Endothelial cell of hepatic sinusoid (primary cell): ENCODE measurements around the gene CELSR1.

Experiments used
- in situ Hi-C: cut with HindIII; loops from 2 replicates; pipeline ENCODE4 v1.10.0; 2017; ENCODE audit warnings: low sequenced_read_pairs

CELSR1 gene

DNA sequence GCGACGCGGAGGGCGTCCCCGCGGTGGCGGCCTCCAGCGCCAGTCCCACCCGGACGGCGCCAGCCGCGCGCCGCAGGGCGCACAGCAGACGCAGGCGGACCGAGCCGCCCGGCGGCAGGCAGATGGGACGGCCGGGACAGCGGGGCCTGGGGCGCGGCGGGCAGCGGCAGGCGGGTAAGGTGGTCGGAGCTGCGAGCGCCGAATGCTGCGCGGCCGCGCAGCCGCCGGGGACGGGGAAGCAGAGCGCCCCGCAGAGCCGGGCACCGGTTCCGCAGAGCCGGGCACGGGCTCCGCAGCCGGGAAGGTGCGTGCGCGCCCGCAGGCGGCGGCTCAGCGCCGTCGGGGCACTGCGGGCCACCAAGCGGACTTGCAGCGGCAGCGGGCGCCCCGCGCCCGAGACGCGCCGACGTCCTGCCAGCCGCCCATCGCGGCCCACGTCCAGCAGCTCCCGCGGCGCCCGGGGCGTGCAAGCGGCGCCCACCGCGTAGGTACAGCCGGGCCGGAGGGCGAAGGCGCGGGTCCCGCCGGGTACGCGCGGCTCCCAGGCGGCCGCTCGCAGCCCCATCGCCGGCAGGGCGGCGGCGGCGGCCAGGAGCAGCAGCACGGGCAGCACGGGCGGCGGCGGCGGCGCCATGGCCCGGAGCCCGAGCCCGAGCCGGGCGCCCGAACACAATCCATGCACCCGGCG, 739 bp downstream of the CELSR1 start:
- in situ Hi-C loops: no loop called here

DNA sequence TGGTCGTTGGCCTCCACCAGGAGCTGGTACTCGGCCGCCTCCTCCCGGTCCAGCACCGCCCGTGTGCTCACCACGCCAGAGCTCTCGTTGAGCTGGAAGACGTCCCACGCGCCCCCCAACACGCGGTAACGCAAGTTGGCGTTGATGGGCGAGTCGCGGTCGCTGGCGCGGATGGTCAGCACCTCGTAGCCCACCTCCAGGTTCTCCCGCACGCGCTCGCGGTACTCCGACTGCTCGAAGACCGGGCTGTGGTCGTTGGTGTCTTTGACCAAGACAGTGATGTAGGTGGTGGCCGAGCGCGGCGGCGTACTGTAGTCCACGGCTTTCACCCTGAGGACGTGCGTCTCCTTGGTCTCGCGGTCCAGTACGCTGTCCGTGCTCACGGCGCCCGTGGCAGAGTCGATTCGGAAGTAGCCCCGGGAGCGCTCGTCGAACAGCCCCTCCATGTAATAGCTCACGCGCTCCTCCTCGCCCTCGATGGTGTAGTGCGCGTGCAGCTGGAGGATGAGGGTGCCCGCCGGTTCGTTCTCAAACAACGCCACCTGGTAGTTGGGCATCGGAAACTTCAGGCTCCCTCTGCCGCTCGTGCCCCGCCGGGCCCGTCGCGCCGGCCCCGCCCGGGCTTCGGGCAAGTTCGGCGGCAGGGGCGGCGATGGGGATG, 1.4 kb downstream of the CELSR1 start:
- in situ Hi-C loops: no loop called here

DNA sequence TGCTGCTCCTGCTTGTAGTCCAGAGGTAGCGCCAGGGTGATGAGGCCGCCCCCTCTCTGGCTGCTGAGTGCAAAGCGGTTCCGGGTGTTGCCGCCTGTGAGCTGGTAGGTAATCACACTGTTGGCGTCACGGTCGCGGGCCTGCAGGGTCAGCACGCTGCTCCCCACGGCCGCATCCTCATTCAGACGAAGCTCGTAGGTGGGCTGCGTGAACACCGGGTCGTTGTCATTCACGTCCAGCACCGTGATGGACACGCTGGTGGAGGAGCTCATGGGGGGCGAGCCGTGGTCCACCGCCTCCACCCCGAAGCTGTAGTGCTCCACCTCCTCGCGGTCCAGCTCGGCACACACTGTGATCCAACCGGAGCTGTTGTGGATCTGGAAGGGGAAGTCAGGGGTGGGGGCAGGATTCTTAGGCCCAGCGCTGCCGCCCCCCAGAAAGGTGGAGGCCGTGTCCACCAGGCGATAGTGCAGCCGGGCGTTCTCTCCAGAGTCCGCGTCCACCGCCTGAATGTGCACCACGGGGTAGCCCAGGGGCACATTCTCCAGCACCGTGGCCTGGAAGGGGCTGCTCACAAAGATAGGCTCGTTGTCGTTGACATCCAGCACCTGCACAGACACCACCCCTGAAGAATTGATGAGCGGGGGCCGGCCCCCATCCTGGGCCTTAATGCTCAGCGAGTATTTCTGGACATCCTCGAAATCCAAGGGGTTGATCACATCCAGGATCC, 2.4 kb downstream of the CELSR1 start:
- in situ Hi-C loops: no loop called here

DNA sequence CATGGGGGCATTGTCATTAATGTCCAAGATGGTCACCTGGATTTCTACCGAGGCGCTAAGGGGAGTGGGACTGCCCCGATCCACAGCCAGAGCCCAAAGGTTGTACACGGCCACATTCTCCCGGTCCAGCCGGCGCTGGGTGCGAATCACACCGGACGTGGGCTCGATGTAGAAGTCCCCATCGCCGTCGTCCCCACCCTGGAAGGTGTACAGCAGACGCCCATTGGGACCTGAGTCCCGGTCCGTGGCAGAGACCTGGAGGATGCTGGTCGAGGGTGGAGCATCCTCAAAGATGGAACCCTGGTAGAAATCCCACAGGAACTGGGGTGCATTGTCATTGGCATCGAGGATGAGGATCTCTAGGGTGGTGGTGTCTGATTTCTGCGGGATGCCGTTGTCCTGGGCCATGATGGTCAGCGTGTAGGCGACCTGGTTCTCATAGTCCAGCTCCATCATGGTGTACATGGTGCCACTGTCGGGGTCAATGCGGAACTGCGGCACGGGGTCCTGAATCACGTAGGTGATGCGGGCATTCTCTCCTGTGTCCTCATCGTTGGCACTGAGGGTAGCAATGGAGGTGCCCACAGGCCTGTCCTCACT, 3.1 kb downstream of the CELSR1 start:
- in situ Hi-C loops: no loop called here

DNA sequence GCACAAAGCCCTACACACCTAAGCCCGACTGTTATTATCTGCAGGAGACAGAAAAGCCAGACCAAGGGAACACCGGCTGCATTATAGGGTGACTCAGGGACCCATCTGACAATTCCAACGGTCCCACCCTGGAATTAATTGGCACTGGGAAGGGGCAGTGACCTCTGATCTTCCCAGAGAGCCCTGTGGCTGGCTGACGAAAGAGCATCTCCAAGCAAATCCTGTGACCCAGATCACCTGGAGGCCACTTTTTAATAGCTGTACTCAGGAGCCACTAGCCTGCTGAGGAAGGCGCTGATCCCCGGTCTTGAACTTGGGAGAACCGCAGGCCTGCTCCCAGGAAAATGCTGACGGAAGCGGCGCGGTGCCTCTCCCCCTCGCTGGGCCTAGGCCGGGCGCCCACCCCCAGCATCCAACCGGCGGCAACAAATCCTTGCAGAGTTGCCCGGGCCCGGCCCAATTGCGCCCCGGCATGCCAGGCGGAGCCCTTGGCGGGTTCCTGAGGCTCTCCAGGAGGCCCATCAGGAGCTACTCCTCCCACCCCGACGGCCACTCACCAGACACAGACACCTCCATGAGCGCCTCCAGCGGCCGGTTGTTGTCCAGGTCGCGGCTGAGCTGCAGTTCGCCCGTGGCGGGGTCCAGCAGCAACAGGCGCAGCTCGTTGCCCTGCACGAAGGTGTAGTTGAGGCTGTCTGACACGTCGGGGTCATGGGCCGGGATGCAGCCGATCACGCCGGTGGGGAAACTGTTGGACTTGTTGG, 4.2 kb downstream of the CELSR1 start:
- in situ Hi-C loops: no loop called here

DNA sequence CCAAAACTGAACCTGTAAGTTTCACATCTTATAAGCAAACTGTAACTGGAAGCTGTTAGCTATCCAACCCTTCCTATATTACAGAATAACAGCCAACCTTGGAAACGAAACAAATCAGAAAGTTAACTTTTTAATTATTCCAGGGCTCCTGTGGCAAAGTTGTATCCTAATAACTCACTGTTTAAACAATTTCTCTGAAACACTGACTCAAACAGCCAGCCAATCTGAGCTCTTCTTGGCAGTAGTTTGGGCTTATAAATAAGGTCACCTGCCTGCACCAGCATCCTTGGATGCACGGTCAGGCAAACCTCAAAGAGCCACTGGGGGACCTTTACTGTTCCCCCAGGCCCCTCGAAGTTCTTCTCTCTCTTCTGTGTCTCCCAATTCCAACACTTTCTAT, 5.0 kb downstream of the CELSR1 start:
- in situ Hi-C loops: no loop called here

DNA sequence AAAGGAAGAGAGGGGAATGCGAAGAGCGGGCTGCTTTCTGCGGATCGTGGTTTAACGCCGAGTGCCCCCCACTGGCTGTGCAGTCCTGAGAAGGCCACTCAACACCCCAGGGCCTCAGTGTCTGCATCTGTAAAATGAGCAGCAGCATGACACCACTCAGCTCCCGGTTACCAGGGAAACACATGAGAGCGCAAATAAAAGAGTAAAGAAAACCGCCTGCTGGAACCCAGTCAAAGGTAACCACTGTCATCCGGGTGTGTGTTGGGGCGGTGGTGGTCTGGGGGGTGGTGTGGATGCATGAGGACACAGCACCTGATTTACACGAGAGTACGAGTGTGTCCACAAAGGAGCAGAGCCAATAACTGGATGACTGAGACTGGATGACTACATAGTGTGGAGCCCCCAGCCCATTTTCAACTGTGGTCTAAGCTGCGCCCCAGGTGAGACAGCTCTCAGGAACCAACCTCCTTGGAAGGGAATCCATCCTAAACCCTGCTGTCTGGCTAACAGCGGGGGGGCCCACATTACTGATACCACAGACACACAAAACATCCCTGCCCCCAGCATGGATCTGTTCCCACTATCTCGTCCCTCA, 5.7 kb downstream of the CELSR1 start:
- in situ Hi-C loops: no loop called here

DNA sequence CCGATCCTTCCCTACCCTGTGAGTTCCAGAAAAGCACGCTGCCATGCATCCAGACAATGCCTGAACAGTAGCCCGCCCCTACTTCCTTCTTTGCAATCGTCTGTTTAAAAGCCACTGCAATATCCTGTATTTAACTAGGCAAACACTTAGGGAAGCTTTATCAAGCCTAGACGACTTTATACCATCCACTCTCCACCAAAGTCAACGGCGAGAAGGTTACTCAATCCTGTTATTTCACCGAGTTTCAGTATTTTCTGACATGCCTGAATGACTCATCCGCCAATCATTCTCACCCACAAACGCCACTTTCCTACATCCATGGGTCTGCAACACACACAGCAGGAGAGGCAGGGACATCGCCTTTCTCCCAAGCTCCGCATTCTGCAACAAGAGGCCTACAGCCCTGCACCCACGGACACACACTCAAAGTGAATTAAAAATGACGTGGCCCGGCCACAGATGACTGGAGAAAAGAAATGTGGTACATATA, 9.3 kb downstream of the CELSR1 start:
- in situ Hi-C loops: loop anchor here (5.0 kb wide), 1 partner anchor 91 kb away; no protein-coding TSS in a partner anchor

DNA sequence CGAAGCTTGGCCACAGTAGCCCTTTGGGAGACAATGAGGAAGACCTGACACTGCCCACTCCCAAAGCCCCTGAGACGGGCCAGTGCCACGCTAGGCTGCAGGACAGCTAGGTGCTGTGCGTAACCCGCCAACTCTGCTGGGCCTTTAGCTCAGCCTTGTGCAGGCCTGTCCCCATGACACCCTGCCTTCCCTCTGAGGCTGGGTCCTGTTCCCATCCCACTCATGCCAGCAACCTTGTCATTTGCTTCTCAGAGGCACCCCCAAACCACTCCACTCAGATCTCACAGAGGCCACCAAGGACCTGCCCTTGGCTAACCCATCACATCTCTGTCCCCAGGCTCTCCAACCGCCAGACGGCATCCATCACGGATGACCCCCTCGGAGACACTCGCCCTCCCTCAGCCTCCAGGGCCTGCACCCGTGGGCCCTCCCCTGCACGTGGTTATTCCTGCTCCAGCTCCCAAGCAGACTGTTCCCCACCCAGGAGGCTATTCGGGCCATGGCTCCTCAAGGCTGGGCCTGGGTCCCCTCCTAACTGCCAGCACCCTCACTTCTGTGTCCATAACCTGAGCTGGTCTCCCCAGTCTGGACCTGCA, 11.1 kb downstream of the CELSR1 start:
- in situ Hi-C loops: loop anchor here (5.0 kb wide), 1 partner anchor 89 kb away; no protein-coding TSS in a partner anchor

DNA sequence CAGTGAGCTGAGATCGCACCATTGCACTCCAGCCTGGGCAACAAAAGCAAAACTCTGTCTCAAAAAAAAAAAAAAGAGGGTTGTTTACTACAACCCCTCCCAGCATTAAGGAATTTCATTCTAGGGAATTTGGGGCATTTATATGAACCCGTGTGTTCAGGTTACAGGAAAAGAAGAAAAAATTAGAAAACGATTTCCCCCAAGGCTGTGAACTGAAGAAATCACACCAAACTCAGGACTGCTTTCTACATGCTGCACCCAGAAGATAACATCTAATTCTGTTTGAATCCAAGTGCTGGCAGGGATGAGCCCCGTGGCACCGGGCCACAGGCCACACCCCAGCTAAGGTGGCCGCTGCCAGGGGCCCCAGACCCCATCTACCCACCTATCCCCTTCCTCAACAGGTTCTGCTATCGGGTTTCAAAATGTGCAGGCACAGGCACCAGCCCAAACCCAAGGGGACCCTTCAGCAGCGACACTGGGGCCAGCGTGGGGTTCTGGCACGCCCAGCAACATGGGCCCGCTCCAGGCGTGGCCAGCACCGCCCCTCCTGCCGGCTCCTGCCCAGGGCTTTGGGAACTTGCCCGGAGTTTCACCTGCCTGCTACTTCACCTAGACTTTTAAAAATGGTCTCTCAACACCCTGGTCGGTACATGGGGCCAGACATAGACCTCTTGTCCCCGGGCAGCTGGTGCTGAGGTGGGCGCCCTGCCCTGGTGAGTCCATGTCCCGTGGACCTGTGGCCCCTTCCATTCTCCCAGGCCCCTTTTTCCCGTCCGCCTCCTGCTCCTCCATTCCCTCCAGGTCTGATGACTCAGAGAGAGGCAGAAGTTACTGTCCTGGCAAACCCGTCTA, 11.8 kb downstream of the CELSR1 start:
- in situ Hi-C loops: loop anchor here (5.0 kb wide), 1 partner anchor 88 kb away; no protein-coding TSS in a partner anchor

DNA sequence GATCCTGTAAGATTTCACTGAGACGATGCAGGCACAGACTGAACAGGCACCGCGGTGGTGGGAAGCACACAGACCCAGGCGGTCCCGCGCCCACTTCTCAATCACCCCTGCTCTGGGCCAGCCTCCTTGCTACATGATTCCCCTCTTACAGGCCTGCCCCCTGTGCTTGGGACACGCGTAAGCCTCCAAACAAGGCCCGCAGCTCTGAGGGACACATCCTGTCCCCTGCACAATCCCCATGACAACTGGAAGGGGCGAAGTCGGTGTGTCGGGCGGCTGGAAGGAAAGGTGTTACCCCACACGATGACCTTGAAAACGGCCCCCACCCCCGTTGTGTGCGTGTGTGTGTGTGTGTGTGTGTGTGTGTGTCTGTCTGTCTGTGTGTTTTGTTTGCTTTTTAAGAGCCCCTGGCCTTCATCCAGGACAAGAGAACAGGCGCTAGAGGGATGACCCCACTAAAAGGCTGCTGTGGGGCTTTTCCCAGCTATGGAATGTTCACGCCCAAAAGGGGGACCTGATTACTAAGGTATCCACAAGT, 13.1 kb downstream of the CELSR1 start:
- in situ Hi-C loops: no loop called here

DNA sequence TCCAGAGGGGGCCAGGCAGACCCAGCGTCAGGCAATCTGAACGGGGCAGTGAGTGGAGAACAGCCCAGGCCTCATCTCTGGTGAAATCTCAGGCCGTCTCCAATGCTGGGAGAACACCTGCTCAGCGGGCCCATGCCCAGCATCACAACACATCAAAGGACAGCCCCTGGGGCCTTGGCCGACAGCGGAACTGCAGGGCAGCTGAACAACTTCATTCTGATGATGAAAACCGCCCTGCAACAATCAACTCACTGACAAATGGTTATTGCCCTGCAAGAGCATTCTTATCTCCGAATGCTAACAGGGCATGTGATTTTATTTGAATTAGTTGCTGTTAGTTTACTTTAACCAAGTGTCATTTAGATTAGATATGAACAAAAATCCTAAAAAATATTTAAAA, 14.6 kb downstream of the CELSR1 start:
- in situ Hi-C loops: no loop called here

DNA sequence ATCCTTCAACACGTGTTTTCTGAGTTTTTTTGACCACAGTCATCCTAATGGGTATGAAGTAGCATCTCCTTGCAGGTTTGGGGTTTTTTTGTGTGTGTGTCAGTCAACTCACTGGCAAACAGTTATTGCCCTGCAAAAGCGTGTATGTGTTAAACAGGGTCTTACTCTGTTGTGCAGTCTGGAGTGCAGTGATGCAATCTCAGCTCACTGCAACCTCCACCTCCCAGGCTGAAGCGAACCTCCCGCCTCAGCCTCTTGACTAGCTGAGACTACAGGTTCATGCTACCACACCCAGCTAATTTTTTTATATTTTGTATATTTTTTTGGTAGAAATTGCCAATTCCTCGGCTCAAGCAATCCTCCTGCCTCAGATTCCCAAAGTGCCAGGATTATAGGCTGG, 15.4 kb downstream of the CELSR1 start:
- in situ Hi-C loops: no loop called here

DNA sequence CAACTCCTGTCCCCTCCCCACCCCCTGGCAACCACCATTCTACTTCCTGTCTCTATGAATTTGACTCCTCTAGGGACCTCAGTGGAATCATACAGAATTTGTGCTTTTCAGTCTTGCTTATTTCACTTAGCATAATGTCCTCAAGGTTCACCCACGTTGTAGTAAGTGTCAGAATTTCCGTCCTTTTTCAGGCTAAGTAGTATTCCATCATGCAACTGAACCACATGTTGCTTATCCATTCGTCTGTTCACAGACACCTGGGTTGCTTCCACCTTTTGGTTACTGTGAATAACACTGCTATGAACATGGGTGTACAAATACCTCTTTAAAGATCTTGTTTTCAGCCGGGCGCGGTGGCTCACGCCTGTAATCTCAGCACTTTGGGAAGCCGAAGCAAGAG, 16.5 kb downstream of the CELSR1 start:
- in situ Hi-C loops: no loop called here

DNA sequence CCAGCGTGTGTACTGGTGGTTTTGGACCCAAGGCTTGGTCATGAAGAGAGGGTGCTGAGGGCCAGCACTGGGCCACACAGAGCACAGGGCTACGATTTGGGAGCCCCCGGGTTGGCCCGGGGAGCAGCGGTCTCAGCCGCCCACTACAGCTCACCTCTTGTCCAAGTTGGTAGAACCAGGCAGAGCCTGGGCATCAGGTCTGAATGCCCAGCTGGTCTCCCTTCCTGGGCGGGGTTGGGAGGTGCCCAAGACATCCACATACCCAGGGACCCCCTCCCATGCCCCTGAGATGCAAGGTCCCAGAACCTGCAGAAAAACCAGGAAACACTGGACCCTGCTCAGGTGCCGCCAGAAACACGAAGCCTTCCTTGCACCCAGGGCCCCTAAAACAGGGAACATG, 18.0 kb downstream of the CELSR1 start:
- in situ Hi-C loops: no loop called here

DNA sequence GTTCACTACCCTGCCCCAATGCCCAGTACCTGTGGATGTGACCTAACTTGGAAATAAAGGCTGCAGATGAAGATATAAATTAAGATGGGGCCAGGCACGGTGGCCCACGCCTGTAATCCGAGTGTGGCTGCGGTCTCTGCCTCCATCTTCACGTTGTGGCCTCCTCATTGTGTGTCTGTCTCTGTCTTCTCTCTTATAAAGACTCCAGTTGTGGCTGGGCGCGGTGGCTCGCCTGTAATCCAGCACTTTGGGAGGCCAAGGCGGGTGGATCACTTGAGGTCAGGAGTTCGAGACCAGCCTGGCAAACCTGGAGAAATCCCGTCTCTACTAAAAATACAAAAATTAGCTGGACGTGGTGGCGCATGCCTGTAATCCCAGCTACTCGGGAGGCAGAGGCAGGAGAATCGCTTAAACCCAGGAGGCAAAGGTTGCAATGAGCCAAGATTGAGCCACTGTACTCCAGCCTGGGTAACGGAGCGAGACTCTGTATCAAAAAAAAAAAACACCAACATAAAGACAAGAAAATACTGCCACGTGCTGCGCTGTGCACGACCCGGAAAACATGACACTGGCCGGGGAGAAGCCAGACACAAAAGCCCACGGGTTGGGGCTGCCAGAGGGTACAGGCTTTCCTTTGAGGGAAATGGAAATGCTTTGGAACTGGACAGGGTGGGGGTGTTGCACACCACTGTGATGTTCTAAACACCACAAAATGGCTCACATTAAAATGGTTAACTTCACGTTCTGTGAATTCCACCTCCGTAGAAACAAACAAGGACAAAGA, 18.7 kb downstream of the CELSR1 start:
- in situ Hi-C loops: no loop called here

DNA sequence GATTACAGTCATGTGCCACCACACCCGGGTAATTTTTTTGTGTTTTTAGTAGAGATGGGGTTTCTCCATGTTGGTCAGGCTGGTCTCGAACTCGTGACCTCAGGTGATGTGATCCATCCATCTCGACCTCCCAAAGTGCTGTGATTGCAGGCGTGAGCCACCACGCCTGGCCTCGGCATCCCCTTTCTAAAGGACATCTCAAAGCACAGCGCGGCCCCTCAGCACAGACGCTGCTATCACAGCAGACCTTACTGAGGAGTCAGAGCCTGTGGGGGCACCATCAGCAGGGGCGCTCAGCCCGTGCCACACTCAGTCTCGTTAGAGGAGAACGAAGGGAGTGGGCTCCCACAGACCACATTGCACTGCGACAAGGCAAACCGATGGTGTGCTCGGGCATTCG, 19.4 kb downstream of the CELSR1 start:
- in situ Hi-C loops: no loop called here

DNA sequence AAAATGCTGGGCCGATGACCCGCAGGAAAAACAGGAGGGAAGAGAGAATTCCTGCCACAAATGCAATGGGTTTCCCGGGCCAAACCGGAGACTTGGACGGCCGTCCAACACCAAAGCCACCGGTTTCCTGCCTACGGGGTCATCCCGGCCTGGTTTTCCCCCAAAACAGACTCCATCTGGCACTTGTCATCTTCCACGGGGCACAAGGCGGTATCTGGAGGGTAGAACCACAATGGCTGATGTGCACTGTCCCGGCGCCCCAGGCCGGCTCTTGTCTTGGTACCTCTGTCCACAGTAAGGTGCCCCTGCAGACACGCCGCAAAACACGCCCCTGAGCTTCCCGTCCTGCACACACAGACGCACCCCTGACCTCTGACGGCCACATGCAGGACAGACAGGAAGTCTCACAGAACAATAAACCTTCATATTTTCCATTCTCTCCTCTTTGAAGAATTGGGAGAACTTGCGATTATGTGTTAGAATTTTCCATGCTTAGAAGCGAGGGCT, 20.1 kb downstream of the CELSR1 start:
- in situ Hi-C loops: no loop called here
